Mononuclear cell (primary cell): ENCODE data around the gene NKX1-2. TPM values are rescaled to one million over a fixed set of nuclear protein-coding genes. Genes with fewer than 3 reads are reported as not detected.

ENCODE experiments used
- H3K27me3 ChIP-seq: 2 replicates; pipeline ENCODE4 v1.6.0; 2011; ENCODE audit warnings: low read length, control low read depth; ENCODE audit not compliant: insufficient read depth
- H3K4me1 ChIP-seq: 2 replicates; pipeline ENCODE4 v1.5.1; 2011; ENCODE audit warnings: mild to moderate bottlenecking, low read length, control low read depth; ENCODE audit not compliant: insufficient read depth
- H3K4me3 ChIP-seq: 2 replicates; pipeline ENCODE4 v1.5.1; 2011; ENCODE audit warnings: mild to moderate bottlenecking, low read length, moderate library complexity
- H3K9me3 ChIP-seq: 2 replicates; pipeline ENCODE4 v1.5.1; 2011; ENCODE audit warnings: low read depth, mild to moderate bottlenecking, control low read depth, low read length
- total RNA-seq: library from RNA; depleted of rRNA; stranded (reverse); fragments of >200 nt; gene quantifications from one replicate; pipeline ENCODE4 v1.2.3, GENCODE V29; 2012

The NKX1-2 gene
- total RNA-seq, 1 donor: not detected

GRCh38 chr10:124418726-124419501 lies 30.9 kb downstream of the NKX1-2 start, which contains the start of gene OAT:
OAT (minus strand) TSS chr10:124418923; CDS start chr10:124412171, 6,752 bp downstream.
- Histone ChIP-seq H3K9me3 (no peaks in the 10 kb centered on the region), H3K4me3 (peak within 1 kb of the TSS; percentile 56)

GRCh38 chr10:124417895-124418725 lies 31.7 kb downstream of the NKX1-2 start:
- peaks cover 20% of the 10 kb centered on the region for H3K4me1 ChIP-seq

More at GRCh38 chr10:124418726-124419501, 30.9 kb downstream of the NKX1-2 start, which contains the start of gene OAT:
- Histone ChIP-seq H3K4me1 (peaks cover 20% of the 10 kb centered on the region), H3K27me3 (peaks cover 9% of the 10 kb centered on the region)

GRCh38 chr10:124416733-124417132 lies 33.1 kb downstream of the NKX1-2 start:
- H3K4me1 ChIP-seq: peaks cover 20% of the 10 kb centered on the region
- H3K27me3 ChIP-seq: peaks cover 5% of the 10 kb centered on the region
- H3K9me3 ChIP-seq: no peaks in the 10 kb centered on the region
- H3K4me3 ChIP-seq: no peak overlapping the region

More at GRCh38 chr10:124417895-124418725, 31.7 kb downstream of the NKX1-2 start:
- Histone ChIP-seq H3K27me3 (peaks cover 9% of the 10 kb centered on the region), H3K4me3 (peak overlapping the region; percentile 56), H3K9me3 (no peaks in the 10 kb centered on the region)

GRCh38 chr10:124415210-124415609 lies 34.6 kb downstream of the NKX1-2 start:
- Histone ChIP-seq H3K27me3 (peaks cover 1% of the 10 kb centered on the region), H3K4me1 (peaks cover 20% of the 10 kb centered on the region), H3K9me3 (no peaks in the 10 kb centered on the region), H3K4me3 (no peak overlapping the region)

GRCh38 chr10:124414076-124414475 lies 35.8 kb downstream of the NKX1-2 start:
- Histone ChIP-seq H3K27me3 (no peaks in the 10 kb centered on the region), H3K9me3 (no peaks in the 10 kb centered on the region), H3K4me3 (no peak overlapping the region), H3K4me1 (peaks cover 16% of the 10 kb centered on the region)

GRCh38 chr10:124409696-124410095 lies 40.1 kb downstream of the NKX1-2 start:
- Histone ChIP-seq H3K4me1 (no peaks in the 10 kb centered on the region), H3K4me3 (no peak overlapping the region), H3K9me3 (no peaks in the 10 kb centered on the region), H3K27me3 (no peaks in the 10 kb centered on the region)

GRCh38 chr10:124408357-124408756 lies 41.5 kb downstream of the NKX1-2 start:
- H3K4me3 ChIP-seq: no peak overlapping the region
- no peaks in the 10 kb centered on the region for H3K9me3 ChIP-seq
- no peaks in the 10 kb centered on the region for H3K27me3 ChIP-seq
- peaks cover 4% of the 10 kb centered on the region for H3K4me1 ChIP-seq

GRCh38 chr10:124407456-124407855 lies 42.4 kb downstream of the NKX1-2 start:
- no peaks in the 10 kb centered on the region for H3K27me3 ChIP-seq
- no peak overlapping the region for H3K4me3 ChIP-seq
- no peaks in the 10 kb centered on the region for H3K9me3 ChIP-seq
- peaks cover 6% of the 10 kb centered on the region for H3K4me1 ChIP-seq

- Histone ChIP-seq H3K4me1 (peaks cover 6% of the 10 kb centered on the region), H3K27me3 (no peaks in the 10 kb centered on the region)
Observed at GRCh38 chr10:124403548-124403947, 46.3 kb downstream of the NKX1-2 start.

GRCh38 chr10:124402273-124402672 lies 47.6 kb downstream of the NKX1-2 start:
- Histone ChIP-seq H3K9me3 (no peaks in the 10 kb centered on the region), H3K4me3 (no peak overlapping the region), H3K27me3 (no peaks in the 10 kb centered on the region), H3K4me1 (peaks cover 6% of the 10 kb centered on the region)

More at GRCh38 chr10:124403548-124403947, 46.3 kb downstream of the NKX1-2 start:
- H3K9me3 ChIP-seq: no peaks in the 10 kb centered on the region
- H3K4me3 ChIP-seq: no peak overlapping the region

- Histone ChIP-seq H3K9me3 (no peaks in the 10 kb centered on the region), H3K4me1 (peaks cover 6% of the 10 kb centered on the region), H3K4me3 (no peak overlapping the region), H3K27me3 (no peaks in the 10 kb centered on the region)
Observed at GRCh38 chr10:124401633-124402032, 48.2 kb downstream of the NKX1-2 start.

Other genes starting within 250 kb of the NKX1-2 start
- 74.1 TPM for gene OAT, start 31.1 kb downstream of the NKX1-2 start, total RNA-seq
- 20.4 TPM for gene LHPP, start 11.8 kb upstream of the NKX1-2 start, total RNA-seq